Esophagus squamous epithelium (tissue), 5 donors: ENCODE data around the gene RBM14. TPM values are rescaled to one million over a fixed set of nuclear protein-coding genes. Genes with fewer than 3 reads are reported as not detected.
A peak's percentile ranks its signal among the peaks of the same experiment; 100 is the strongest.
"Not testable (repeated sequence)": the region's sequence is repeated elsewhere in the genome, so short reads cannot be mapped to it uniquely, and the experiment has no call there.

ENCODE experiments used
- DNase-seq: peaks from one replicate; lab custom pipeline; 2025; lab: John Stamatoyannopoulos, UW
- H3K27ac ChIP-seq, 4 donors: fragments of 200-600 bp; sonication (generic); one replicate each; pipeline ENCODE4 v1.5.1; 2016 to 2019; ENCODE audit warnings: mild to moderate bottlenecking in 1 of 4
- H3K27me3 ChIP-seq, 4 donors: fragments of 200-600 bp; sonication (generic); 1 replicate in 3 of 4; 2 replicates in 1 of 4; pipeline versions ENCODE4 v1.5.1 to v1.6.0; 2017 to 2021; ENCODE audit warnings: antibody characterized with exemption in 1 of 4
- H3K36me3 ChIP-seq, 3 donors: fragments of 200-600 bp; sonication (generic); one replicate each; pipeline ENCODE4 v1.5.1; 2016 to 2019
- H3K4me1 ChIP-seq, 3 donors: fragments of 200-600 bp; sonication (generic); one replicate each; pipeline ENCODE4 v1.5.1; 2017 to 2019
- H3K4me3 ChIP-seq, 4 donors: fragments of 200-600 bp; sonication (generic); 1 replicate in 3 of 4; 2 replicates in 1 of 4; pipeline ENCODE4 v1.5.1; 2016 to 2019; ENCODE audit warnings: mild to moderate bottlenecking in 2 of 4, moderate library complexity in 1 of 4
- H3K9me3 ChIP-seq, 3 donors: fragments of 200-600 bp; sonication (generic); one replicate each; pipeline ENCODE4 v1.5.1; 2016 to 2019
- POLR2A ChIP-seq, 4 donors: fragments of 450-650 bp; IDR thresholded peaks; one replicate each; pipeline ENCODE4 v1.6.1; 2017; ENCODE audit warnings: antibody characterized with exemption in 4 of 4, mild to moderate bottlenecking in 4 of 4, moderate library complexity in 3 of 4
- WGBS, 2 donors: methylation state at CpG; one replicate each; pipeline ENCODE4 v1.1.5; 2018; 5-methylcytosine and 5-hydroxymethylcytosine counted together
- intact Hi-C: fragments of 100-400 bp; cut with DNase I; formaldehyde crosslinking; loops from one replicate; pipeline ENCODE4 v1.15.0; 2022
- total RNA-seq, 4 donors: library from RNA; depleted of rRNA; stranded (reverse); fragments of >200 nt; gene quantifications; one replicate each; pipeline ENCODE4 v1.1.0, GENCODE V29; 2016
- TF ChIP-seq, protein P1 (sequence below), 6 experiments: fragments of 450-650 bp in 4 of 6; fragments of 200-600 bp in 2 of 6; sonication (generic) in 2 of 6; IDR thresholded peaks; one replicate each; pipeline ENCODE4 v1.5.1; 2016 to 2019; ENCODE audit warnings: antibody characterized with exemption in 6 of 6, mild to moderate bottlenecking in 4 of 6, moderate library complexity in 4 of 6
- donor health status: DM: yes; HTN: yes; CAD: no.

Gene RBM14
- total RNA-seq, 4 donors from 2014 or later = 37.0 to 61.5 (median 38.0) TPM

DNA sequence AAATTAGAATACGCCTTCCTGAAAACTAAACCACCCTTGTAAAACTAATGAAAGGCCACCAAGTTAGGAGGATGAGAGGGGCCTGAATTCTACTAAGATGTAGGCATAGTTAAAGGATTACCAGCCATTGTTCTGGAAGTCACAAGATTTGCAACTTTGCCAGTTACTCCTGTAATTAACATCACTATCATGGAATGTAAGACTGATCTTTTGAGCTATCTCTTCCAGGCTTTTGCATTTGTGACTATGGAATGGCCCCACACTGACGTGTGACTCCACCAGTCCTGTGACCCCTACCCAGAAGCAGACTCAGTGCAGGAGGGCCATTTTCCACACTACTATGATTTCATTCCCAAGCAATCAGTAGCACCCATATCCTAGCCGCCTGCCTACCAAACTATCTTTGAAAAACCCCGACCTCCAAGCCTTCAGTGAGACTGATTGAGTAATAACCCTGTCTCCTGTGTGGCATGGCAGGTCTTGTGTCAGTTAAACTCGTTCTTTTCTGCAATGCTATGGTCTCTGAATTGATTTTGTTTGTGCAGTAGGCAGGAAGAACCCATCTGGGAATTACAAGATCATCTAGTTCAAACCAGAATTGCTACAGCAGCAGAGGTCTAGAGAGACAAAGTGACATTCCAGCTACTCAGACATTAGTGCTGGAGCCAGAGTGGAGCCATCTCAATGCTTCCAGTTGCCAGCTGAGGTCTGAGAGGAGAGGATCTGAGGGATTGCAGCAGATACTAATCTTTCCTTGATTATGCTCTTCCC, 46.2 kb upstream of the RBM14 start:
- Histone ChIP-seq H3K9me3 (no peaks in the 10 kb centered on the region), H3K27ac (no peak overlapping the region), H3K4me1 (peaks cover 11 to 20% (median 14%) of the 10 kb centered on the region in 3 donors), H3K36me3 (peaks cover 0 to 10% (median 0%) of the 10 kb centered on the region in 3 donors), H3K27me3 (peaks cover 0 to 9% (median 0%) of the 10 kb centered on the region in 4 donors), H3K4me3 (no peak overlapping the region)
- TF ChIP-seq POLR2A (IDR thresholded peaks at IDR 0.05) = no peak
- TF ChIP-seq, protein P1, sequence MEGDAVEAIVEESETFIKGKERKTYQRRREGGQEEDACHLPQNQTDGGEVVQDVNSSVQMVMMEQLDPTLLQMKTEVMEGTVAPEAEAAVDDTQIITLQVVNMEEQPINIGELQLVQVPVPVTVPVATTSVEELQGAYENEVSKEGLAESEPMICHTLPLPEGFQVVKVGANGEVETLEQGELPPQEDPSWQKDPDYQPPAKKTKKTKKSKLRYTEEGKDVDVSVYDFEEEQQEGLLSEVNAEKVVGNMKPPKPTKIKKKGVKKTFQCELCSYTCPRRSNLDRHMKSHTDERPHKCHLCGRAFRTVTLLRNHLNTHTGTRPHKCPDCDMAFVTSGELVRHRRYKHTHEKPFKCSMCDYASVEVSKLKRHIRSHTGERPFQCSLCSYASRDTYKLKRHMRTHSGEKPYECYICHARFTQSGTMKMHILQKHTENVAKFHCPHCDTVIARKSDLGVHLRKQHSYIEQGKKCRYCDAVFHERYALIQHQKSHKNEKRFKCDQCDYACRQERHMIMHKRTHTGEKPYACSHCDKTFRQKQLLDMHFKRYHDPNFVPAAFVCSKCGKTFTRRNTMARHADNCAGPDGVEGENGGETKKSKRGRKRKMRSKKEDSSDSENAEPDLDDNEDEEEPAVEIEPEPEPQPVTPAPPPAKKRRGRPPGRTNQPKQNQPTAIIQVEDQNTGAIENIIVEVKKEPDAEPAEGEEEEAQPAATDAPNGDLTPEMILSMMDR (IDR thresholded peaks at IDR 0.05) = no peak
- intact Hi-C loops = no loop called here
- no peak for DNase-seq
- WGBS, 2 donors = 45 to 59% methylated on average over 5 of the region's 5 CpGs

DNA sequence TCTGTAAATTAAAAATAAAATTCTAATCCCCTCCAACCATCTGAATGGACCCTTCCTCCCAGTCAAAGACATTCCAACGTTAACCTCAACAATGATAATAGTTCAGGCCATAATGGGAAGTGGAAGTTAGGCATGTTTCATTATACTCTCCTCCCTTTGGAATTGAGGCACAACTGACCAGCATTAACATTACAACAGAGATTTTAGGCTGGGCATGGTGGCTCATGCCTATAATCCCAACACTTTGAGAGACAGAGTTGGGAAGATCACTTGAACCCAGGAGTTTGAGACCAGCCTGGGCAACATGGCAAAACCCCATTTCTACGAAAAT, 45.6 kb upstream of the RBM14 start:
- Histone ChIP-seq H3K9me3 (no peaks in the 10 kb centered on the region), H3K4me3 (no peak overlapping the region), H3K27ac (no peak overlapping the region), H3K27me3 (peaks cover 0 to 9% (median 0%) of the 10 kb centered on the region in 4 donors), H3K4me1 (peaks cover 11 to 20% (median 14%) of the 10 kb centered on the region in 3 donors), H3K36me3 (peaks cover 0 to 5% (median 0%) of the 10 kb centered on the region in 3 donors)
- 71 to 76% methylated on average over 2 of the region's 2 CpGs for WGBS, 2 donors
- TF ChIP-seq, protein P1 (IDR thresholded peaks at IDR 0.05) = no peak
- no peak for TF ChIP-seq POLR2A (IDR thresholded peaks at IDR 0.05)
- no peak for DNase-seq
- intact Hi-C loops = no loop called here

DNA sequence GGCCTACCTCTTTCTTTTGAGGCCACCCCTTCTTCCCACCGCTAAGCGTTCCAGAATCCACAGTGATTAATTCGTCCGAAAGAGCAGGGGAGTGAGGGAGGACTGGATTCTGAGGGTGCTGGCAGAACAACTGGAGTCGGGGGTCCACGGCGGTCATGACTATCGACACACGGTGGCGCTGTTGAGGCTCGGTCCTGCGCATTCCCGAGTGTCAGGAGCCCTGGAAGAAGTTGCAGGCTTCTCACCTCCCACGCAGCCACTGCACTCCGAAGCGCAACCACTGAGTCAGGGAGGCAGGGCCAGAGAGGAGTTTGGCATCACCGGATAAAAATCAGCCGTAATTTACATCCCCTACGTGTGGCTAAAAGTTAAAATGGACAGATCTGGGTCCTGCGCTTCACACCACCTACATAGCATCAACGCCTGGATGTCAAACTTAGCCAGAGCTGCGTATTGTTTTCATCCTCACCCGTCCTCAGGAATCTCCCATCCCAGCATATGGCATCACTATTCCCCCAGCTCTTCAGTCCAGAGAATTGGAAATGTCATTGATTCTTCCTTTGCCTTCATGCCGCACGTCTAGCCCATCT, 37.3 kb upstream of the RBM14 start:
- intact Hi-C loops = no loop called here
- TF ChIP-seq, protein P1 (IDR thresholded peaks at IDR 0.05) = peak; percentile 76 to 82 (median 79)
- no peak for TF ChIP-seq POLR2A (IDR thresholded peaks at IDR 0.05)
- WGBS, 2 donors = 15 to 36% methylated on average over 11 to 25 of the region's 25 CpGs

DNA sequence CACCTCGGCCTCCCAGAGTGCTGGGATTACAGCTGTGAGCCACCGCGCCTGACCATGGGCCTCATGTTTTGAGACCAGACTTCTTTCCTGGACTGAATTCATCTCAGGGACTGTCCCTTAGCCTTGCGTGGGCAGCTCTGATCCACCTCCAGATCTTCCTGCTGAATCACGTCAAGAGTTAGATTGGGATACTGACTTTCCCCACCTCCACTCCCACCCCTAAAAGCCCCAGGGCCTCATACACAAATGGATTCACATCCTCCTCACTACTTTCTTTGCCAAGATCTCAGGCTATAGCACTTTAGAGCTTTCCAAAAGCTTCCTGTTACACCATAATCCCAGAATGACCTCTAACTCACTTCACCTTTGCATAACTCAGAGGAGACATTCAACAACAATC, 35.6 kb upstream of the RBM14 start:
- no peak overlapping the region for H3K4me3 ChIP-seq
- H3K27me3 ChIP-seq = no peaks in the 10 kb centered on the region
- TF ChIP-seq, protein P1 (IDR thresholded peaks at IDR 0.05) = no peak
- no peak for TF ChIP-seq POLR2A (IDR thresholded peaks at IDR 0.05)
- peaks cover 0 to 11% (median 10%) of the 10 kb centered on the region in 3 donors for H3K9me3 ChIP-seq
- peaks cover 0 to 7% (median 0%) of the 10 kb centered on the region in 3 donors for H3K4me1 ChIP-seq
- H3K36me3 ChIP-seq = no peaks in the 10 kb centered on the region
- no peak overlapping the region for H3K27ac ChIP-seq
- DNase-seq = no peak
- intact Hi-C loops = loop anchor here (5.0 kb wide), 1 partner anchor 96 kb away; the partner anchor contains the start of gene RBM4B
- 36 to 66% methylated on average over 3 to 5 of the region's 5 CpGs for WGBS, 2 donors

More for the DNA sequence above, 37.3 kb upstream of the RBM14 start:
- Histone ChIP-seq H3K4me1 (peaks cover 0 to 7% (median 0%) of the 10 kb centered on the region in 3 donors), H3K27me3 (no peaks in the 10 kb centered on the region), H3K36me3 (no peaks in the 10 kb centered on the region), H3K9me3 (peaks cover 0 to 11% (median 10%) of the 10 kb centered on the region in 3 donors), H3K27ac (no peak overlapping the region), H3K4me3 (no peak overlapping the region)
- DNase-seq = no peak

DNA sequence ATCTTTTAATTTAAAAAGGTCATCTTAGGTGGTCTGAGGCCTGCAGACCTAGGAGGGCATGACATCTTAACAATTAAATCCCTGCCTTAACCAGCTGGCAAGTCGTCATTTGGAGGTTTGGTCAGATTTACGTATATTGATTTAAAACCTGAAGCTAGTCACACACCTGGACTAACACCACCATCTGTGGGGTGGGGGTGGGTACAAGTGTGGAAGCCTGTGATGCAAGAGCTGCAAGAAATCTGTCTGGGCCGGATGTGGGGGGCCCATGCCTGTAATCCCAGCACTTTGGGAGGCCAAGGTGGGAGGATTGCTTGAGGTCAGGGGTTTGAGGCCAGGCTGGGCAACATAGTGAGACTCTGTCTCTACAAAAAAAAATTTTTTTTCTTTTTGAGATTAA, 35.2 kb upstream of the RBM14 start:
- Histone ChIP-seq H3K36me3 (no peaks in the 10 kb centered on the region), H3K27me3 (no peaks in the 10 kb centered on the region), H3K4me3 (no peak overlapping the region), H3K27ac (no peak overlapping the region), H3K9me3 (peaks cover 0 to 11% (median 10%) of the 10 kb centered on the region in 3 donors), H3K4me1 (peaks cover 0 to 7% (median 0%) of the 10 kb centered on the region in 3 donors)
- intact Hi-C loops = loop anchor here (5.0 kb wide), 1 partner anchor 96 kb away; the partner anchor contains the start of gene RBM4B
- TF ChIP-seq POLR2A (IDR thresholded peaks at IDR 0.05) = no peak
- TF ChIP-seq, protein P1 (IDR thresholded peaks at IDR 0.05) = no peak
- no peak for DNase-seq
- 73 to 88% methylated on average over 3 of the region's 3 CpGs for WGBS, 2 donors

DNA sequence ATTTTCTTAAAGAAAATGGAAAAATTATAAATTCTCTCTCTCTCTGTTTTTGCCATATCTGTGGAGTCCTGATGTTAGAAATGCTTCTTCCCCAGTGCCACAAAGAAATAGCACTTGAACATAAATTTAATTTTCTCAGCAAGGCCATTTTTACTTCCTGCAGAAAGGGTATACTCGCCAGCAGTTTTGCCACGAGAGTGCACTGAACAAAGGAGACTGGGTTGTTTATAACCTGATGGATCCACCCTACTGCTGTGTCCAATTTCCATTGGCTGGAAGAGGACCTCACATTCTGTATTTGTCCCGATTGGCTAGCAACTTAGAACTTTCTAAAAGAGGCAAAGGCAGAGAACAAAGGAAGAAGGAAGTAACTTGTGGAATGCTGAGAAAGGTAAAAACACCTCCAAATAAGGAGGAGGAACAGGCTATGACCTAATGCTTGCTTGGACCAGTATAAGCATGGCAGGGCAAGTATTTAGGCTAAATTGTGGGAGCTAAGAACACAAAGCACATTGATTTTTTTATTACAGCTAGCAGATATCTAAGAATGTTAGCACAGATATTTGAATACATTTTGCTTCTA, 33.8 kb upstream of the RBM14 start:
- 69 to 77% methylated on average over 2 to 3 of the region's 3 CpGs for WGBS, 2 donors
- intact Hi-C loops = loop anchor here (5.0 kb wide), 1 partner anchor 95 kb away; the partner anchor contains the start of gene RBM4B
- not testable (repeated sequence) for H3K27me3 ChIP-seq, DNase-seq, H3K27ac ChIP-seq, H3K36me3 ChIP-seq, H3K4me3 ChIP-seq, H3K4me1 ChIP-seq
- H3K9me3 ChIP-seq = peaks cover 0 to 11% (median 10%) of the 10 kb centered on the region in 3 donors

DNA sequence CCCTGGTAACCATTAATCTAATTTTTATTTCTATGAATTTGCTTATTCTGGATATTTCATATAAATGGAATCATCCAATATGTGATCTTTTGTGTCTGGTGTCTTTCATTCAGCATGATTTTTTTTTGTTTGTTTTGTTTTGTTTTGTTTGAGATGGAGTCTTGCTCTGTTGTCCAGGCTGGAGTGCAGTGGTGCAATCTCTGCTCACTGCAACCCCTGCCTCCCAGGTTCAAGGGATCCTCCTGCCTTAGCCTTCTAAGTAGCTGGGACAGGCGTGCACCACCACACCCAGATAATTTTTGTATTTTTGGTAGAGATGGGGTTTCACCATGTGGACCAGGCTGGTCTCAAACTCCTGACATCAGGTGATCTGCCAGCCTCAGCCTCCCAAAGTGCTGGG, 31.0 kb upstream of the RBM14 start:
- H3K27ac ChIP-seq, DNase-seq, intact Hi-C loops, H3K27me3 ChIP-seq, H3K4me3 ChIP-seq, H3K36me3 ChIP-seq, H3K4me1 ChIP-seq: not testable (repeated sequence)
- peaks cover 0 to 11% (median 10%) of the 10 kb centered on the region in 3 donors for H3K9me3 ChIP-seq
- WGBS, 2 donors = 82 to 92% methylated on average over 1 of the region's 1 CpG
